Mesothelial cell of epicardium (in vitro differentiated cells): ENCODE measurements around the gene NF1. TPM values are rescaled to one million over a fixed set of nuclear protein-coding genes. Genes with fewer than 3 reads are reported as not detected.
"Not testable (repeated sequence)": the region's sequence is repeated elsewhere in the genome, so short reads cannot be mapped to it uniquely, and the experiment has no call there.

ENCODE experiments used
- DNase-seq, 2 experiments: peaks; one replicate each; pipeline ENCODE4 v3.0.0; 2021; ENCODE audit warnings: low spot score in 2 of 2; ENCODE audit not compliant: unreplicated experiment in 2 of 2
- H3K27ac Mint-ChIP-seq: 2 replicates; pipeline ENCODE4 v1.8.0; 2021; ENCODE audit warnings: mixed read lengths
- H3K27me3 Mint-ChIP-seq: 2 replicates; pipeline ENCODE4 v1.8.0; 2021; ENCODE audit warnings: low read depth, mixed read lengths
- H3K36me3 Mint-ChIP-seq: 2 replicates; pipeline ENCODE4 v1.8.0; 2021; ENCODE audit warnings: mixed read lengths
- H3K4me1 Mint-ChIP-seq: 2 replicates; pipeline ENCODE4 v1.8.0; 2021; ENCODE audit warnings: mixed read lengths
- H3K4me3 Mint-ChIP-seq: 2 replicates; pipeline ENCODE4 v1.8.0; 2021; ENCODE audit warnings: mild to moderate bottlenecking, moderate library complexity, mixed read lengths
- H3K9me3 Mint-ChIP-seq: 2 replicates; pipeline ENCODE4 v1.8.0; 2021; ENCODE audit warnings: mixed read lengths
- CTCF ChIP-seq: fragments of 200-600 bp; sonication (generic); IDR thresholded peaks from one replicate; pipeline ENCODE4 v1.5.0; 2021; ENCODE audit warnings: antibody characterized with exemption; ENCODE audit not compliant: unreplicated experiment
- total RNA-seq: library from RNA; stranded (reverse); gene quantifications from 3 replicates; pipeline ENCODE4 v1.2.1, GENCODE V29; 2021

NF1 gene
- total RNA-seq, 1 donor from 2014 or later: 104 TPM

- no peak overlapping the region for H3K27ac Mint-ChIP-seq
- peaks cover 9% of the 10 kb centered on the region for H3K36me3 Mint-ChIP-seq
- TF ChIP-seq CTCF: no peak
- H3K27me3 Mint-ChIP-seq: no peaks in the 10 kb centered on the region
- H3K9me3 Mint-ChIP-seq: no peaks in the 10 kb centered on the region
- peaks cover 25% of the 10 kb centered on the region for H3K4me1 Mint-ChIP-seq
- H3K4me3 Mint-ChIP-seq: no peak overlapping the region
- DNase-seq: no peak
Observed at GRCh38 chr17:31105991-31106390, 11.2 kb downstream of the NF1 start.

DNA sequence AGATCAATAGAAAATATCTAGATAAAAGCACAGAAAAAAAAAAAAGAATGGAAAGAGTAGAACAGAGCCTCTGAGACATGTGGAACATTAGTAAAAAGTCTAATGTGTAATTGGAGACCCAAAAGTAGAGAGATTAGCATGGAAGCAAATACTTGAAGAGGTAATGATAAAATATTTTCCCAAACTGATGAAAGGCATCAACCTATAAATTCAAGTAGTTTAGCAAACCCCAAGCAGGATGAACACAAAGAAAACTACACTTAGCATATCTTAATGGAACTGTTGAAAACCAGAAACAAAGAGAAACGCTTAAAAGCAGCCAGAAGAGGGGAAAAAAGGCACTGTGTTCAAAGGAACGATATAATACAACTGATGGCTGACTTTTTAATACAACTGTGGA, 16.4 kb downstream of the NF1 start:
- no peak for DNase-seq
- Mint-ChIP-seq H3K27ac (peak overlapping the region; percentile 82), H3K4me3 (no peak overlapping the region), H3K4me1 (peaks cover 27% of the 10 kb centered on the region), H3K9me3 (no peaks in the 10 kb centered on the region), H3K27me3 (no peaks in the 10 kb centered on the region), H3K36me3 (peaks cover 12% of the 10 kb centered on the region)
- TF ChIP-seq CTCF: no peak

- Mint-ChIP-seq H3K27ac (no peak overlapping the region), H3K36me3 (peaks cover 8% of the 10 kb centered on the region), H3K4me3 (no peak overlapping the region), H3K4me1 (peaks cover 27% of the 10 kb centered on the region), H3K27me3 (no peaks in the 10 kb centered on the region), H3K9me3 (no peaks in the 10 kb centered on the region)
- DNase-seq: no peak
- no peak for TF ChIP-seq CTCF
Observed at GRCh38 chr17:31112001-31112661, 17.4 kb downstream of the NF1 start.

GRCh38 chr17:31113368-31113767, 18.6 kb downstream of the NF1 start:
- not testable (repeated sequence) for H3K27ac Mint-ChIP-seq, H3K27me3 Mint-ChIP-seq, H3K9me3 Mint-ChIP-seq, H3K36me3 Mint-ChIP-seq, H3K4me3 Mint-ChIP-seq, DNase-seq
- peaks cover 27% of the 10 kb centered on the region for H3K4me1 Mint-ChIP-seq

DNA sequence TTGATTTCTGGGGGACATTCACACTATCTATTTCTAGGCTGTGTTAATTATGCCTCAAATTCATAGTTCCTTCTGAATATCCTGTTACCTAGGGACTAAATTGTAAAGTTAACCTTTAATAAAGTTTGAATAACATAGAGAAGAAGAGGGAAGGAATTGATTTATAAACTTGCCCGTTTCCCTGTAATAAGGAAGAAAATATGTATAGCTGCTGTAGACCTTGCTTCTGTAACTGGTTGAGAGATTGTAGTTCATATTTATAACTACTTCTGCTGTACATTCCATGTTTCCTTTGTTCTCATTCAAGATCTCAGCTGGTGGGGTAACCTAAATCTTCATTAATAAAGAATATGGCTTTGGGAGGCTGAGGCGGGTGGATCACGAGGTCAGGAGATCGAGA, 19.2 kb downstream of the NF1 start:
- no peak overlapping the region for H3K4me3 Mint-ChIP-seq
- no peak overlapping the region for H3K27ac Mint-ChIP-seq
- DNase-seq: no peak
- H3K4me1 Mint-ChIP-seq: peaks cover 26% of the 10 kb centered on the region
- H3K27me3 Mint-ChIP-seq: no peaks in the 10 kb centered on the region
- TF ChIP-seq CTCF: no peak
- H3K9me3 Mint-ChIP-seq: no peaks in the 10 kb centered on the region
- H3K36me3 Mint-ChIP-seq: peaks cover 4% of the 10 kb centered on the region

- Mint-ChIP-seq H3K27me3 (no peaks in the 10 kb centered on the region), H3K27ac (no peak overlapping the region), H3K4me3 (no peak overlapping the region), H3K36me3 (peaks cover 12% of the 10 kb centered on the region), H3K4me1 (peaks cover 19% of the 10 kb centered on the region), H3K9me3 (peaks cover 5% of the 10 kb centered on the region)
- no peak for DNase-seq
- TF ChIP-seq CTCF: no peak
Observed at GRCh38 chr17:31114956-31115555, 20.3 kb downstream of the NF1 start.
